ENCODE measurements around the gene PRKCG. TPM values are rescaled to one million over a fixed set of nuclear protein-coding genes. Genes with fewer than 3 reads are reported as not detected.

The PRKCG gene
- total RNA-seq, 2 experiments from 2014 or later: 0.40 to 0.45 TPM

- no peaks in the 10 kb centered on the region for H3K36me3 Mint-ChIP-seq (ENCODE audit: low read depth)
- H3K4me1 Mint-ChIP-seq: peaks cover 16% of the 10 kb centered on the region
- H3K27me3 Mint-ChIP-seq: peaks cover 65% of the 10 kb centered on the region
- DNase-seq: no peak
- POLR2A ChIA-PET: no interaction called here
- no peak overlapping the region for H3K4me3 Mint-ChIP-seq
- CTCF ChIA-PET: interaction anchor here (0.6 kb wide), 2 partner anchors 139 to 509 kb away, joined by 3 to 6 read pairs; no protein-coding TSS in a partner anchor
- no peak overlapping the region for H3K27ac Mint-ChIP-seq
- H3K9me3 Mint-ChIP-seq: no peaks in the 10 kb centered on the region
Observed at GRCh38 chr19:53907193-53907581, 25.2 kb downstream of the PRKCG start.

- peaks cover 16% of the 10 kb centered on the region for H3K4me1 Mint-ChIP-seq
- no peak overlapping the region for H3K4me3 Mint-ChIP-seq
- no peaks in the 10 kb centered on the region for H3K36me3 Mint-ChIP-seq (ENCODE audit: low read depth)
- no peak overlapping the region for H3K27ac Mint-ChIP-seq
- ChIA-PET POLR2A (no interaction called here), CTCF (no interaction called here)
- no peak for DNase-seq
- H3K9me3 Mint-ChIP-seq: no peaks in the 10 kb centered on the region
- H3K27me3 Mint-ChIP-seq: peaks cover 65% of the 10 kb centered on the region
Observed at GRCh38 chr19:53907690-53908089, 25.7 kb downstream of the PRKCG start.

GRCh38 chr19:53908106-53908934 is 26.3 kb downstream of the PRKCG start:
- peaks cover 16% of the 10 kb centered on the region for H3K4me1 Mint-ChIP-seq

GRCh38 chr19:53908935-53909415 is 27.0 kb downstream of the PRKCG start, which contains the start of gene CACNG7:
CACNG7 (plus strand) TSS chr19:53909278; CDS start chr19:53912832, 3,554 bp downstream.
- Mint-ChIP-seq H3K4me1 (peaks cover 16% of the 10 kb centered on the region), H3K4me3 (peak within 1 kb of the TSS; percentile 2), H3K27me3 (peaks cover 65% of the 10 kb centered on the region), H3K27ac (no peak within 1 kb of the TSS), H3K9me3 (no peaks in the 10 kb centered on the region), H3K36me3 (ENCODE audit: low read depth) (no peaks in the 10 kb centered on the region)
- ChIA-PET POLR2A (no interaction called here), CTCF (no interaction called here)
- no peak for DNase-seq

More at GRCh38 chr19:53908106-53908934, 26.3 kb downstream of the PRKCG start:
- Mint-ChIP-seq H3K9me3 (no peaks in the 10 kb centered on the region), H3K27ac (no peak overlapping the region), H3K4me3 (peak overlapping the region; percentile 2), H3K27me3 (peaks cover 65% of the 10 kb centered on the region), H3K36me3 (ENCODE audit: low read depth) (no peaks in the 10 kb centered on the region)
- POLR2A ChIA-PET: no interaction called here
- peak; percentile 44 for DNase-seq
- CTCF ChIA-PET: no interaction called here

GRCh38 chr19:53909471-53910169 is 27.6 kb downstream of the PRKCG start:
- H3K4me1 Mint-ChIP-seq: peaks cover 16% of the 10 kb centered on the region

GRCh38 chr19:53910170-53910518 is 28.1 kb downstream of the PRKCG start:
- DNase-seq: no peak
- Mint-ChIP-seq H3K9me3 (no peaks in the 10 kb centered on the region), H3K4me1 (peaks cover 14% of the 10 kb centered on the region), H3K27me3 (peaks cover 57% of the 10 kb centered on the region), H3K27ac (no peak overlapping the region), H3K4me3 (no peak overlapping the region), H3K36me3 (ENCODE audit: low read depth) (no peaks in the 10 kb centered on the region)
- ChIA-PET CTCF (no interaction called here), POLR2A (no interaction called here)

More at GRCh38 chr19:53909471-53910169, 27.6 kb downstream of the PRKCG start:
- ChIA-PET POLR2A (no interaction called here), CTCF (no interaction called here)
- H3K27ac Mint-ChIP-seq: no peak overlapping the region
- peaks cover 60% of the 10 kb centered on the region for H3K27me3 Mint-ChIP-seq
- no peak for DNase-seq
- no peaks in the 10 kb centered on the region for H3K9me3 Mint-ChIP-seq
- H3K36me3 Mint-ChIP-seq (ENCODE audit: low read depth): no peaks in the 10 kb centered on the region
- no peak overlapping the region for H3K4me3 Mint-ChIP-seq

GRCh38 chr19:53912653-53913052 is 30.7 kb downstream of the PRKCG start:
- no peak overlapping the region for H3K27ac Mint-ChIP-seq
- H3K36me3 Mint-ChIP-seq (ENCODE audit: low read depth): no peaks in the 10 kb centered on the region
- no peaks in the 10 kb centered on the region for H3K9me3 Mint-ChIP-seq
- no peak overlapping the region for H3K4me3 Mint-ChIP-seq
- peaks cover 40% of the 10 kb centered on the region for H3K27me3 Mint-ChIP-seq
- CTCF ChIA-PET: interaction anchor here (0.6 to 0.9 kb wide), 2 partner anchors 117 to 428 kb away, joined by 3 to 4 read pairs; no protein-coding TSS in a partner anchor
- no peak for DNase-seq
- POLR2A ChIA-PET: no interaction called here
- H3K4me1 Mint-ChIP-seq: peaks cover 7% of the 10 kb centered on the region

GRCh38 chr19:53915000-53915399 is 33.0 kb downstream of the PRKCG start:
- Mint-ChIP-seq H3K27ac (no peak overlapping the region), H3K4me1 (no peaks in the 10 kb centered on the region), H3K9me3 (no peaks in the 10 kb centered on the region), H3K27me3 (peaks cover 21% of the 10 kb centered on the region), H3K36me3 (ENCODE audit: low read depth) (no peaks in the 10 kb centered on the region), H3K4me3 (no peak overlapping the region)
- ChIA-PET POLR2A (no interaction called here), CTCF (no interaction called here)
- DNase-seq: no peak

GRCh38 chr19:53916004-53916403 is 34.0 kb downstream of the PRKCG start:
- H3K27ac Mint-ChIP-seq: no peak overlapping the region
- no peak overlapping the region for H3K4me3 Mint-ChIP-seq
- H3K4me1 Mint-ChIP-seq: no peaks in the 10 kb centered on the region
- no peak for DNase-seq
- H3K27me3 Mint-ChIP-seq: peaks cover 13% of the 10 kb centered on the region
- H3K36me3 Mint-ChIP-seq (ENCODE audit: low read depth): no peaks in the 10 kb centered on the region
- H3K9me3 Mint-ChIP-seq: no peaks in the 10 kb centered on the region
- ChIA-PET CTCF (no interaction called here), POLR2A (no interaction called here)

- ChIA-PET CTCF (no interaction called here), POLR2A (no interaction called here)
- Mint-ChIP-seq H3K27me3 (peaks cover 4% of the 10 kb centered on the region), H3K36me3 (ENCODE audit: low read depth) (no peaks in the 10 kb centered on the region), H3K9me3 (no peaks in the 10 kb centered on the region), H3K4me1 (no peaks in the 10 kb centered on the region), H3K27ac (no peak overlapping the region), H3K4me3 (no peak overlapping the region)
- DNase-seq: no peak
Observed at GRCh38 chr19:53917356-53917755, 35.4 kb downstream of the PRKCG start.

- H3K4me1 Mint-ChIP-seq: no peaks in the 10 kb centered on the region
- H3K4me3 Mint-ChIP-seq: no peak overlapping the region
- ChIA-PET POLR2A (no interaction called here), CTCF (no interaction called here)
- H3K9me3 Mint-ChIP-seq: peaks cover 2% of the 10 kb centered on the region
- H3K27ac Mint-ChIP-seq: no peak overlapping the region
- no peaks in the 10 kb centered on the region for H3K36me3 Mint-ChIP-seq (ENCODE audit: low read depth)
- peak; percentile 61 for DNase-seq
- no peaks in the 10 kb centered on the region for H3K27me3 Mint-ChIP-seq
Observed at GRCh38 chr19:53927739-53928138, 45.7 kb downstream of the PRKCG start.

- DNase-seq: no peak
- Mint-ChIP-seq H3K36me3 (ENCODE audit: low read depth) (no peaks in the 10 kb centered on the region), H3K4me3 (no peak overlapping the region), H3K27ac (no peak overlapping the region), H3K27me3 (peaks cover under 1% of the 10 kb centered on the region), H3K4me1 (no peaks in the 10 kb centered on the region), H3K9me3 (no peaks in the 10 kb centered on the region)
- ChIA-PET CTCF (no interaction called here), POLR2A (no interaction called here)
Observed at GRCh38 chr19:53936029-53936428, 54.0 kb downstream of the PRKCG start.

- no peaks in the 10 kb centered on the region for H3K4me1 Mint-ChIP-seq
- H3K4me3 Mint-ChIP-seq: no peak overlapping the region
- no peaks in the 10 kb centered on the region for H3K36me3 Mint-ChIP-seq (ENCODE audit: low read depth)
- no peak for DNase-seq
- no peak overlapping the region for H3K27ac Mint-ChIP-seq
- H3K9me3 Mint-ChIP-seq: no peaks in the 10 kb centered on the region
- POLR2A ChIA-PET: no interaction called here
- H3K27me3 Mint-ChIP-seq: peaks cover 27% of the 10 kb centered on the region
- CTCF ChIA-PET: interaction anchor here (0.6 kb wide), 1 partner anchor 1790 kb away, joined by 3 read pairs; no protein-coding TSS in a partner anchor
Observed at GRCh38 chr19:53942001-53942786, 60.2 kb downstream of the PRKCG start.
